GM20000 (cell line): Measurements from ENCODE around the gene MAD1L1.

Source experiments
- DNase-seq: peaks from one replicate; pipeline ENCODE4 v3.0.0; 2012; ENCODE audit warnings: low spot score
- CTCF ChIP-seq: IDR thresholded peaks from 2 replicates; pipeline ENCODE4 v1.5.1; 2012; ENCODE audit warnings: mild to moderate bottlenecking, control low read depth; ENCODE audit errors: extremely low read depth, missing control alignments

The MAD1L1 gene

DNA sequence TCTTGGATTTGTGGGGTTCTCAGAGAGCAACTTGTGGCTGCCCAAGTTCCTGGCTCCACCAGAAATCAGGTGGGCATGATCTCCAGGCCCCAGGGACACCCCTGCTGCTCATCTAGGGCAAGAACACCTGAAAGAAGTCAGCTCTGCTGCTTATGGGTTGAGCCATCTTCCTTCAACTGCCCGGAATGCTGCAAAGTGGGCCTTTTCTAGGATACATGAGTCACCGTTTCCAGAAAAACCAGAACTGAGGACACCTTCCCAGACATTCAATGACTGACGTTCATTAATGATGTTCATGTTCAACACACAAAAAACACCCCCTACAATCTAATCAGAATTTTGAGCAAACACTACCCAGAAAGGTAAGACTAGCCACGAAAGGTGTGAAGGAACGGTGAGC, 98.0 kb downstream of the MAD1L1 start:
- no peak for DNase-seq
- TF ChIP-seq CTCF, result no peak

DNA sequence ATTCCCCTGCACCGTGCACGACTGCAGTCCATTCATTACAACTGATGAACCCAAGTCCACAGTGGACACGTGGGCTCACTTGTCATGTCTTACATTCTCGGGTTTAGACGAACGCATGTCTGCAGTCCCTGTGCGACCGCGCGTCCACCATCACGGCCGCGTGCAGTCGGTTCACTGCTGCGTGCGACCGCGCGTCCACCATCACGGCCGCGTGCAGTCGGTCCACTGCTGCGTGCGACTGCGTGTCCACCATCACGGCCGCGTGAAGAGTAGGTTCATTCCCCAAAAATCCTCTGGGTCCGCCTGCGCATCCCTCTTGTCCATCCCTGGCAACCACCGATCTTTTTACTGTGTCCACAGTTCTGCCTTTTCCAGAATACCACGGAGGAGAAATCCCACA, 100.5 kb downstream of the MAD1L1 start:
- no peak for TF ChIP-seq CTCF
- DNase-seq, result no peak

- DNase-seq, result no peak
- TF ChIP-seq CTCF, result no peak
Measured at GRCh38 chr7:2131800-2132199, 100.9 kb downstream of the MAD1L1 start.

DNA sequence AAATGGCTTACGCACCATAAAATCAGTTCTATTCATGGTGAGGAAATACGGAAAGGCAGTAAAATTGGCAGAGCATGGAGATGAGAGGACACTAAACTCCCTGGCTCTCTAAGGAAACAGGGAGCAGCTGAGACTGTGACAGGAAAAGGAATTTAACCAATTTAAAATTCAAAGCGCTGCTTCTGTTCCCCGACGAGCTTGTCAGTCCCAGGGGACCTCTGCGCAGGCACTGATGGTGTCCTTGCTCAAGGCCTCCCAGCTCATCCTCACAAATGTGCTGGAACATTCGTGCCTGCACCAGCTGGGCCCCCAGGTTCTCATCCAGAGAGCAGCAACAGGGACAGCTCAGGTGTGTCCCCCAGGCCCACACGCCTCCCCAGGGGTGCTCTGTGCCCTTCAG, 101.4 kb downstream of the MAD1L1 start:
- TF ChIP-seq CTCF, result no peak
- no peak for DNase-seq

DNA sequence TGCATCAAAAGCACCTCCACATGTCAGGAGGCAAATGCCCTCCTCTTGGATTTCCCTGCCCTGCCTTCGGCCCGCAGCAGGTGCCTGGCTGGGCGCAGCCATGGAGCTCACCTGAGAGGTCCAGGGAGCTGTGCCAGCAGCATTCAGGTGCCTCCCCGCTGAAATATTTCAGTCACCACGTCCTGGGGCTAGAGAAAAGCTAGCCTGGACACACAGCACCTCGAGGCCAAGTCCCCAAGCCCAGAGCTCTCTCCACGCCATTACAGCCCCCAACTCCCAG, 102.7 kb downstream of the MAD1L1 start:
- DNase-seq, result no peak
- no peak for TF ChIP-seq CTCF

DNA sequence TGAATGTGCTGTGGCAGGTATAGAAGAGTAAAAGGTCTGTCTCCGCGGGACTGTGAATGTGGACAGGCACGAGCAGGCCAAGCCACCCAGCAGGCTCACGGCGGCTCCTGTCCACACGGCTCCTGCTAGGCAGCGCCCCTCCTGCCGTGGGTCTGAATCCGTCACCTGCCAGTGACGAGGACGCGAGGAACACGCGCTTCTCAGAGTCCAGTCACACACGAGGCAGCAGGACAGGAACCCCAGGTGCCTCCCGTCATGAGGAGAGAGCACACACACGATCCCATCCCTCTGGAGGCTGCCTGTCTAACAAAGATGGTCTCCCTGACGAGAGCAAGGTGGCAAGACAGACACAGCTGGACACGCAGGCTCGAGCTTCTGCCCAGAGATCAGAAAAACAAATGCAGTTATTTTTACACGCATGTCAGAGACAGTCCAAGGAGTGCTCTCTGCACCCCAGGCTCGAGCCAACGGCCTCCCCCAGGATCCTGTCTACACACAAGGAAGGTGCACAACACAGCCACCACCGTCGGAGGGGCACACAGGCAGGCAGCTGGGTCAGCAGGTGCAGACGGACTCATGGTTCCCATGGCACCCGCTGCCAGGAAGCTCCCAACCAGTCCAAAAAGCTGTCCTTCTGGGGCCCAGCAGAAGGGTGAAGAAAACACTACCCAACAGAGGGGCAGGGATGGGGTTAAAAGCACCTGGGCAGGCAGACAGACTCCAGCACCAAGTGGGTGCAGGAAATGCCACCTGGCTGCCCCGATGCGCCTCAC, 103.2 kb downstream of the MAD1L1 start:
- DNase-seq, result no peak
- no peak for TF ChIP-seq CTCF

DNA sequence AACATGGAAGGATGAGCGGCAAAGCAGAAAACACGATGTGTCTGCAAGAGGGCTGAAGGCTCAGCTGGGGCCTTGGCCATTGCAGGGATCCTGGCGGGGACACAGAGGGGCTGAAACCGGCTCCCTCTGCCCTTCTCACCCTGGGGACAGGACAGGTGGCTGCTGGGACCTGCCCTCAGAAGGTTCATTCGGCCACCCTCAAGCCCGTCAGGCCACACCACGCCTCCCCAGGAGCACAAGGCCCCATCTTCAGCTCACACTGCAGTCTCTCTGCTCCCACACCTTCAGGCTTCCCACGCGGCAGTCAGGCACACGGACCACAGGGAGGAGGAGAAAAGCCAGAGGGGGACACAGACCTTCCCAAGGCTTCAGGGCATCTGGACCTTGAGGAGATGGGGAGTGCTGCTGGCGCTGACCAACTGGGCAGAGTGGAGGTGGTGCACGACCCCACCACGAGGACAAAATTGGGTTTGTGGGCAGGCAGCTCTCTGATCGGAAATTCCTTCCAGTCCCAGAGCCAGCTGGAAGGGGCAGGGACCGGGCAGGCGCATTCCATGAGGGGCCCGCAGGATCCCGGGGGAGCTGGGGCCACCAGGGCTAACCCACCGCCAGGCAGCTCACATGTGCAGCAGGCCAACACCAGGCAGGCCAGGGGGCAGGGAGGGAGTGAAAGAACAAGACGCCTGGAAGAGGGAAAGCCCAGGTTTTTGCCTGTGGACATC, 104.0 kb downstream of the MAD1L1 start:
- no peak for TF ChIP-seq CTCF
- DNase-seq, result no peak
